GM19397 (cell line): ENCODE measurements around the gene STK24.

ENCODE experiments used
- ATAC-seq: cut with Tn5 transposase; IDR thresholded peaks from one replicate; pipeline ENCODE4 v1.9.1; 2021; ENCODE audit warnings: mild to moderate bottlenecking, moderate library complexity; ENCODE audit not compliant: unreplicated experiment

Gene STK24

DNA sequence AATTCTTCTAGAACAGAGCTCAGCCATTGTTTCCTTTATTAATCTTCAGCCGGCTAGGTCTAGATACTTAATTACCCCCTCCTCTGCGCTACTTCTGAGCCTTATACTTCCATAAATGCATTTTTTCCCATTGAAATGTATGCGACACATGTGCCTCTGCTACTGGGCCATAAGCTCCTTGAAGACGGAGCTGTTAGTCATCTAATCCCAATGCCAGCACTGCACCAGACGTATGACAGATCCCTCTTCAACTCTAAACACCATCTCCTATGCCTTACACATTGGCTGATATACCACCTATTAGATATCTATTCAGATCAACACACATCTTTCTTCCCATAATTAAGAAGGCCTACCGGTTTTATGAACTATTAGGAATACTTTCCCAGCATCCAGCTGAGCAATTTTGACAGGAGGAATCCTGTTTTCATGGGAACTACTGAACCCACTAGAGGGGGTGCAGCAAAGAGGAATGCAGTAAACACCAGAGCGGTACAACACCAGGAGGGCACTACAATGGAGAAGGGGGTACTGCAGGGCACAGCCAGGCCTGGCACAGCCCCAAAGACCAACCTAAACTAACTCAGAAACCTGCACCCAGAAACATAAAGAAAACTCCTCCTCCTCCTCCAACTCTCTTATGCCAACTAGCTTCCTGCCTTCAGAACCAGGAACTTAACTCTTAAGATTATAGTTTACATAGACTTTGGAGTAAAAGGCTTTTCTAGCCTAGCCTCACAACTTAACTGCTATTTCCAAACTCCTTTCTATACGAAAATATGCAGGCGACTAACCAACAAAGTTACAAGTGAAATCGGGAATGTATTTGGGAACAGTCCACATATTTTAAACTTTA lies 18.7 kb downstream of the STK24 start:
- no peak for ATAC-seq

DNA sequence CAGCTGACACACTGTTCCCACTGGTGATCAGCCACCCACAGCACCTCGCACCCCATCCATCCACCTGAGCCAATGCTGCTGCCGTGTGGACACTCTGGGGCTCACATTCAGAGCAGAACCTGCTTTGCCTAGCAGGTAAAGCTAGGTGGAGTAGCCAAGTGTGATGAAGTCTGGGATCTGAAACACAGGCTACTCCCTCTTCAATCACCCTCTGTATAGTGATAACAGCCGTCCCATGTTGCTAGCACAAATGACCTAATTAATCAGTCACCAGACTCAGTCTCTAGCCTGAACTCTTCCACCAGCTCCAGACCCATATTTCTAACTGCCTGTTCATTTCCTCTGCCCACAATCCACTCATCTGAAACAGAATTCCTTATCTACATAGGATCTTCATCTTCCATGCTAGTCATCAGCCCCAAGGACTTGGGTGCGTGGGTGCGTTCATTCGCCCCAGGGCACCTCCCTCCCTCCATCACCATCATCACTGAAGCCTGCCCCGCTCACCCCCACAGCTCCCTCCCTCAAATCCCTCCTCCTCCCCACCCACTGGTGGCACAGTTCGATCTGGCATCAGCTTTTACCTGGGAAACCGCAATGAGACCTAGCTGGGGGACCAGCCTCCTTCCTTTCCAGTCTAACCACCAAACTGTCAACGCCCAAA lies 19.8 kb downstream of the STK24 start:
- no peak for ATAC-seq

DNA sequence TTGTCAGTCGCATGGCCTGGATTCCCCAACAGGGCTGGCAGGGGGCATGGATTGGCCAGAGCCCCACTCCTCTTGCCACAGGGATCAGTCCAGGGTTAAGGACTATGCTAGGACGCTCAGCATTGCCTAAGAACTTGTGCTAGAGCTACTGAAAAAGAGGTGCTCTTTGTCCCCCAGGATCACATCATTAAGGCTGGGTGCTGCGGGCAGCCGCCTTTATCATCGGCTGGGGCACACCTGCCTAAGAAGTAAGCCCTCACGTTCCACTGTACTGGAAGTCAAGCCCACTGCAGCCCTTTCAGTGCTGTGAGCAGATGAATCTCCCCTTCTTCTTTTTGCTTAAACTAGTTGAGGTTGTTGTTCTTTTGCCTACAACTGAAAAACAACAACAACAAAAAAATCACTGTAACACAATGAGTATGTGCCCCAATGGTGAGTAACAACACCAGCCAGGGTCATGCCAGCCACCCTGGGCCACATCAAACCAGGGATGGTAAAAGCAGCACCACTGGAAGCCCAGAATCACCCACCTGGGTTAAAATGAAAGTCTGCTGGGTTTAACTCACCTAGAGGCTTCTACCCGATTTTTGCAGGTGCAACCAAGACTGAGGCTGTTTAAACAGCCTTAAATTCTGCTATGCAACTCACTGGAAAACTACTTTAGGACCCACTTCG lies 20.6 kb downstream of the STK24 start:
- no peak for ATAC-seq

DNA sequence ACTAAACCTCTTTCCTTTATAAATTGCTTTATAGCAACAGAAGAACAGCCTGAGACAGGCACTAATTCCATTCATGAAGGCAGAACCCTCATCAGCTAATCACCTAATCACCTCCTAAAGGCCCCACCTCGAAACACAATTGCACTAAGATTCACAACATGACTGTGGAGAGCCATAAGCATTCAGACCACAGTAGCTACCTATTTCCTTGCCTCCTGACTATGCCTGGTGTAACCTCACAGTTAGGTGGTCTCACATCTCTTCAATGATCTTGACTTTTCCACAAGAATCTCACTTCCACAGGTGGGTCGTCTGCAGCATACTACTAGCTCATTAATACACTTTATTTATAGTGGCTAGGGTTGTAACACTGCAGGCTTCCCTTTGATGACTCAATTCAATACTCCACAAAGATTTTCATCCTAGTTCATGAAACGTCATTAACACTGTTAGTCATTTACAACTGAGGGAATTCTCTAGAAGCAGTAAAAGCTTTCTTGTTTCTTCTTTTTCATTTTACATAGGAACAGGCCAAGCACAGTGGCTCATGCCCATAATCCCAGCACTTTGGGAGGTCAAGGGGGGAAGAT lies 27.1 kb downstream of the STK24 start:
- ATAC-seq: no peak

DNA sequence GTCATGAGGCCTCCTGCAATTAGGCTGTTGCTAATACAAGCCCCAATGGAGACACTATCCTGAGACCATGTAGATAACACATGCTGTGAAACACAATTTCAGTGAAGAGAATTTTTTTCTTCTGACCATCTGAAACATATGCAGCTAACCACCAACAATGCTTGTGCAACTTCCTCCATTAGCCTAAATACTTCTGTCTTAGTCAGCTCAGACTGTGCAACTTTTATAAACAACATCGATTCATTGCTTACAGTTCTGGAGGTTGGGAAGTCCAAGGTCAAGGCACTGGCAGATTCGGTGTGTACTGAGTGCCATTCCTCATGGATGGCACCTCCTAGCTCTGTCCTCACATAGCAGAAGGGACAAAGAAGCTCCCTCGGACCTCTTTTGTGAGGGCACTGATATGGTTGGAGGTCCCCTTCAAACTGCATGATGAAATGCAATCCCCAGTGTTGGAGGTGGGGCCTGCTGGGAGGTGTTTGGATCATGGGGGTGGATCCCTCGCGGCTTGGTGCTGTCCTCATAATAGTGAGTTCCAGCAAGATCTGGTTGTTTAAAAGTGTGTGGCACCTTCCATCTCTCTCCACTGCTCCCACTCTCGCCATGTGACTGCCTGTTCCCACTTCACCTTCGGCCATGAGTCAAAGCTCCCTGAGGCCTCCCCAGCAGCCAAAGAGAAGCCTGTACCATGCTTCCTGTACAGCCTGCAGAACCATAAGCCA lies 27.7 kb downstream of the STK24 start:
- no peak for ATAC-seq

DNA sequence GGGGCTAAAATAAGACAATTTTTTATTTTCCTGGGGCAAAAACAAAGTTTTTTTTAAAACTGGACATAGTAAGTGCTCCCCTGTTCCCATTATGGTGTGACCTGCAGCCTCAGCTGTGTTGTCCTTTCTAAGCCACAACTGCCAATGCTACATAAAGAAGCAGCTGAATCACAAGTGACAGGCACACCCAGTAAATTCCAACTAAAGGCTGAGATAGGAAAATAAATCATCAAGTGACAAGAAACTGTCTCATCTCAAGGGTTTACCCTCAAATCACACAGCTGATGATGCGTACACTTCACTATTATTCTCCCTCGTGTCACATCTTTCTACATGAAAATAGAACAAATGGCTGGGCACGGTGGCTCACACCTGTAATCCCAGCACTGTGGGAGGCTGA lies 28.7 kb downstream of the STK24 start:
- no peak for ATAC-seq

DNA sequence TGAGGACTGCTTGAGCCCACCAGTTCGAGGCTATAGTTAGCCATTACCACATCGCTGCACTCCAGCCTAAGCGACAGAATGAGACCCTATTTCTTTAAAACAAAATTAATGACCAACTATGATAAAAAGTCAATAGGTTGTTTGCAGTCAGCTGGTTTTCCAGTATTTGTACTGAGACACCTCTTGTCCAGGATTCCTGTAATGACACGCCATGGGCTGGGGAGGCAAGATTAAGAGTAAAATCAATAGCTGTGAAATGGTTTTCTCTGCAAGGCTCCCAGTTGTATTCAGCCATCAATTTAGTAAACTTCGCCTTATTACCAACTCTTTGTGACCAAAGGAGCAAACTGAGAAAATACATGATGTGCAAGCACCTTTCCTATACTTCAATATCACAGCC lies 29.5 kb downstream of the STK24 start:
- no peak for ATAC-seq

DNA sequence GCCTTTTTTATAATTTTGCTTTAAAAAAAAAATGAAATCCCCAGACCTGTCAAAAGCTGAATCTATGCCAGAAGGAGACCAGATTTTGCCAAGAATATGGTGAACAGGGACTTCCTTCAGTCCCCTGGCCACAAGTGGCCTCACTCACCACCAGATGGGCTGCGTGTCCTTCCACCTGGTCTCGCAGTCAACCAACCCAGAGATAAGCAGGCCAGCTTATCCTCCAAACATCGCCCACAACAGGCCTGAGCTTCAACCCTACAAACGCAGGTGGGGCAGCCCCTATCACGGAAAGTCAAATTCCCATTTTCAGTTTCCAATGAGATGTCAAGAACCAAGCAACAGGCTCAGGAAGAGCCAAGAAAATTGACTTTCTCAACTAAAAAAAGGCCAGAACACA lies 30.5 kb downstream of the STK24 start:
- no peak for ATAC-seq

DNA sequence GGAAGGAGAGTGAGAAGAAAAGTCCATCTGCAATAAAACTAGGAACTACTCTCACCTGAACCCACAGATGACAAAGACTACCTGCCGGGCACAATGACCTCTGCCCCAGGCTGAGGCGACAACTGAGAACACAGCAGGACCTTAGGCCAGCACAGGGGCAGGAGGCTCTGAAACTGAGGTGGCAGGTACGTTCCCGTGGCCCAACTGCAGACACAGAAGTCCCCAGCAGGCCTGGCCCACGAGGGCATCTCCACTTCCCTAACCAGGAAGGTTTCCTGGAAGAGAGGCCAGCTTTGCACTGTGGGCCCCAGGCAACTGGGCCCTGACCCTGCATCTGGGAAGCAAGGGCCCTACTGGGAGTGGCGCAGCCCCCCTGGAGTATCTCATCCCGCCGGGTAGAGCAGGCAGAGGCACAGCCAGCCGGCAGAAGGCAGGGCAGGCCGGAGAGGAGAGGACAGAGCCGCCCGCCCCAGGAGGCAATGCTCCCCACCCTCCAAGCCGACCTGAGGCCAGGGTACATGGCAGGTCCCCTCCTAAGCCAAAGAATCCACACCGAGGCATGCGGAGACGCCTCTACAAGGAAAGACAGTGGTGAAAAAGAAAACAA lies 32.7 kb downstream of the STK24 start:
- no peak for ATAC-seq

DNA sequence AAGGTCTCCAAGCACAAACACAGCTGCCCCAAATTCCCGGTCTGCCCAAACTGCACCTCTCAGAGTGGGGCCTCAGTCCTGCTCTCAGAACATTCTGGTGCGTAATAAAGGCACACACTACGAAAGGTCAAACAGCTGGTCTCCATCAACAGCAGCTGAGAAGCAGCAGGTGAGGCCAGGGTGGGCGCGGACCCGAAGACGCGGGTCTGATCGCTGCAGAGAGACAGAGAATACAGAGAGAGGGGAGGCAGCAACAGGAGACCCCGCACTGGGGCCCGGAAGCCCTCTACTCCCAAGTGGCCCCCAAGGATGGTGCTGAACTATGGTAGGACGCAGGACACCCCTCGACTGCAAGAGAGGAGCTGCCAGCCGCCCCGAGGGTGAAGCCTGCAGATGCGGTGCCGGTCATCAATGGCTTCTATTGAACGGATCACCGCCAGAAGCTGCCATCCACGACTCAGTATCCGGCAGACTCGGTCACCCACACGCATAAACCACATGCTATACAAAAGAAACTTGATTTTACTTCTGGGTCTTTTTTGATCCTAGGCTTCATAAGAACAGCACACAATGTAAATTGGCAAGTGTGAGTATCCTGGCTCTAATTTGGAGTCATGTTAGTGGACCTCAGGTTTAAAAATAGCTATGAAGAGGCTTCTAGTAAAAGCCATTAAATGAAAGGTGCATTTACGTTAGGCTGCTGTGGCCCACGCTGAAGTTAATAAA lies 33.4 kb downstream of the STK24 start:
- ATAC-seq: peak; percentile 16

DNA sequence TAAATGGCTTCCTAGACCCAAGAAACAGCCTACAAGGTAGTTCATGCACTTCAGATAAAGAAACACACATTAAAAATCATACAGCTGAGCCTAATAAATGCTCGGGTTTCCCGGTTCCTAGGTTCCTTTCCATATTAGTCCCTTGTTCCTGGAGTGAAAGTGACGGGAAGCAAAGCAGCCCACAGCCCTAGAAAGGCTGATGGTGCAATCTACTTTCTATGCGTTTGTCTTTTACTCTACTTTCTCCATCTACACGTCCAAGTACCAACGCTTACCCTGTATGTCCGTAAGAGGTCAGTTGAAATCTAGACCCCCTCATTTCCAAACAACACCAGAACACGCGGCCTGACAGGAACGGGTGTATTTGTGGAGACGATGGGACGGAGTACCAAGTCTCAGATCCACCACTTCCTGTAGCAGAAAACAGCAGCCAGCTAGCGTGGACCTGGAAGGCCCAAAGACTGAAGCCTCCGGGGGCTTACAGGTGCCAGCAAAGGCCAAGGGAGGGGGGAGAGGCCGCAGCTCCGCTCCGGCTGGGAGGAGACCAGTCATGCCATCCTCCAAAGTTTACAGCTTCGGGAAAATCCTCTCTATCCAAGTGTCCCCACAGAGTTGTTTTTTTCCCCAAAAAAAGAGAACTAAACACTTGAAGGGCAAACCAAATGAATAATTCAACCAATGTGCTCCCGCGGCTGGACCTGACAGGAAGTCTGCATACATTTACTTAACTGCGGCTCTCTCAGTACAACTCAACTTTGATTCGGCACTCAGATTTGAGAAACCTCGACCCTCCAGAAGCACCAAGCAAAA lies 34.1 kb downstream of the STK24 start:
- peak; percentile 47 for ATAC-seq

DNA sequence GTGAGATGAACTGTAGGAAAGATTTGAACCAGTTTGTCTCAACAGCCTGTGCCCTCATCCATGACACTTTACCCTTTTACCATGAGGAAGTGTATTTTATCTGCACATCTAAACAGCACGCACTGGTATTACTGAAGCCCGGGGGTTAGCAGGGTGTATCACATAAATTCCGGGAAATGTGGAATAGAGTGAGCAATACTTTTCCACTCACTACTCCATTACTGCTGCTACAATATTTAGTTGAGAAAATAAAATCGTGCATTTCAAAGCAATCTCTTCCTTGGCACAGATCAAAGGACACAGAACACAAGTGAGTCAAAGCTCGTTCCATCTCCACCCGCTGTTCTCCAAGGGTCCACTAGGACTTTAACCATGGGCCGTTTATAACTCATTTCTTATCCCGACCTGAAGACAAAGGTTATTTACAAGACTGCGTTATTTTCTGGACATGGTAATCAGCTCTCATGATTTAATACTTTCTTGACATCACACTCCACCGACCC lies 35.2 kb downstream of the STK24 start:
- no peak for ATAC-seq

DNA sequence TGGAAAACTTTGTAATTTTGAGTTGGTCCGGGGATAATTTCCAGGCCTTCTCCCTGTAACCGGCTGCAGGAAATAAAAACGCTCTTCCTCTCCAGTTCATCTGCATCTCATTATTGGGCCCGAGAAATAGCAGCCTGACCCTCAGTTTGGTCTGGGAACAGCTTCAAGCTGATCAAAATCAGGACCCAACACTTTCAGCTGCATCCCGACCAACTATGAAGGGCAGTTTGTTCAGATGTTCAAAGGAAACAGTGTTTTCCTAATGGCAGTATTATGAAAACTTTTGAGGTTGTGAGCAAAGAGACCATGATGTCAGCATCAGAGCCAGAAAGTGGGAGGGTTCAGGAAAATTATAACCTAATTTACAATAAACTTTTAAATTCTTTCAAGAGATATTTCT lies 35.7 kb downstream of the STK24 start:
- ATAC-seq: no peak

DNA sequence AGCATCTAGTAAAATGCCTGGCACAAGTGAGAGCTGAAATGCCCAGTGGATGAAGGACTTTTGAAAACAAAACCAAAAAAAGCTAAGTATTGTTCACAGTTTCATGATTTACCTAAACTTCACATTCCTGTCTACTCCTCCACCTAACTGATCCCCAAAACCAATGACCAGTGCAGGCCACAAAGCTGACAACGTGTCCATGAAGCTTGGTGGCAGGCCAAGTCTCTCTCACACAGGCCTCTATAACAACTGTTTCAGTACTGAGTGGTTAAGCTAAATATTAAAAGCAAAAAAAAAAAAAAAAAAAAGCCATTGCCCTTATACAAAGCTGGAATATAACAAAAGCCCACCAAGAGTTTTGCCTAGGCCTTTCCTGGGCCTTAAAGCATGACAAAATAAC lies 36.4 kb downstream of the STK24 start:
- no peak for ATAC-seq

DNA sequence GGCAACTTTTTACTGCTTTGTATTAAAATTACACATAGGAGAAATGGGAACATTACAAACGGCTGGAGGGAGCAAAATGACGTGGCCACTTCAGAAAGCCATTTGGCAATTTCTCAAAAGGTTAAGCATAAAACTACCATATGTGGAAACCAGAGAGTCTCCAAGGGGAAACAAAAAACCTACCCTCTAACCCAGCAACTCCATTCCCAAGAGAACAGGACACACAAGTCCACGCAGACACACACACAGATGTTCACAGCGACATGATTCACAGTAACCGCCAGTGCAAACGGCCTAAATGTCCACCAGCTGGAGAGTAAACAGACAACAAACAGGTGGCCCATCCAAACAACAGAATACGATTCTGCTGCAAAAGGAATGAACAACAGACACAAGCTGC lies 37.2 kb downstream of the STK24 start:
- no peak for ATAC-seq

DNA sequence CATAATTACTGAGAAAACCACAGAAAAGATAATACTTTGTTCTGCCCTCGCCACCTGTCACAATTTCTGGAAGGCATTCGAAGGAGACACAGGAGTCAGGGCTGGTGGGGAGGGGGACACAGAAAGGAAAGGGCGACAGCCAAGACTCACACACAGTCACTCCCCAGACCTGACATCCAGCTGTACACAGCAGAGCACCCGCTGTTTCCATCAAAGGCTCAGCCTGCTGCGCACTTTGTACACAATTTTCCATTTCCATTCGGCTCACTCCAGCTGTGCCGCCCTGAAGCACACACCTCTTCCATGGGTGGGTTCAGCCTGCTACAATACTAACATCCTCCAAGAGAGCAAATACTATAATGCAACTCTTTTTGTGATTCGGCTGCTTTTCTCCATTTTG lies 38.0 kb downstream of the STK24 start:
- no peak for ATAC-seq

DNA sequence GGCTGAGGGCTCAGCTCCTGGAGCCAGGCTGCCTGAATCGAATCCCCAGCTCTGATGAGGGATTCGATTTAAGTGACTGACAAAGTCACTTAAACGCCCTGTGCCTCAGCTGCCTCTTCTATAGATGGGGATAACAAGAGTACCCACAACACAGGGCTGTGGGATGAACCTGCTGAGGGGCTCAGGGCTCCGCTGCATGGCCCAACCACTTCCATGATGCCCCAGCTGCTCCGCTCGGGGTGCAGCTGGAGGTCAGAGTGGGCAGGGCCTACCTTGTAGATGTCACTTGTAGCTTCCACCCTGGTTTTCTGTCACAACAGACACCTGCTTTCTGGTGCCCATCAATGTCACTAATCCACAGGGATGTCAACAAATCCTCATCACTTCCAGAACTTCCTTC lies 39.2 kb downstream of the STK24 start:
- ATAC-seq: no peak

DNA sequence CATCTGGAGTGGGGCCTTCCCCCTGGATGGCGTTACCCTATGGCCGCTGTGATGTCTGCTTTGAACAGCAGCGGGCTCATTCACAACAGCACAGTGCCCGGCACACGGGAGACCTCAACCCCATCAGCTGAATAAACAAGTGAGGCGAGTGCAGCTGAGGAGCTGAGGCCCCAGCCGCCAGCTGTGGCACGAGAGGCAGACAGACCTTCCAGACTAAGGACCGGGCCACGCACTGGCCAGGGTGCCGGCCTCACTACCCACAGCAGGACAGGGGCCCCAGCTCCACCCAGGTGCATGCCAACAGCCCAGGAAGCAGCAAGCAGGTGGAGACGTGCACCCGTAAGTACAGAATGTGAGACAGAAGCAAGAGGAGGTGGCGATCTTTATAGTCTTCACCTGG lies 39.6 kb downstream of the STK24 start:
- ATAC-seq: no peak

DNA sequence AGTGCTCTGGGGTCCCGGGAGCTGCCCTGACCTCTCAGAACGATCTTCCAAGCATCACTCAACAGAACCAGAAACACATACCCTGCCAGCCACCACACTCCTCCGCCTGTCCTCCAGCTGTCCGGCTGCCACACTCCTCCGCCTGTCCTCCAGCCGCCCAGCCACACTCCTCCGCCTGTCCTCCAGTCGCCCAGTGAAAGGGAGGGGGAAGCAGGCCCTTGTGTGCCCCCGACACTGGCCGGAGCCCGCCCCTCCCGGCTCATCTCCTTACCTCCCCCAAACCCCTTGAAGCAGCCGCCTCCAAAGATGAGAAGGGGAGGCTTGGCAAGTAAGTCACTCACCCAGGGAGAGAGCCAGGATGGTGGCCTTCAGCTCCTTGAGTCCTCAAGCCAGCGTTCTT lies 40.2 kb downstream of the STK24 start:
- no peak for ATAC-seq
